HepG2 (cell line): ENCODE data around the gene TSHZ1. TPM values are rescaled to one million over a fixed set of nuclear protein-coding genes. Genes with fewer than 3 reads are reported as not detected.

Source experiments
- ATF7 ChIP-seq, 2 experiments: fragments of 450-650 bp in 1 of 2; sonication (generic) in 1 of 2; formaldehyde crosslinking in 1 of 2; IDR thresholded peaks; 2 replicates each; pipeline versions ENCODE4 v1.4.0 to v1.6.1; 2016 to 2020; ENCODE audit warnings: antibody characterized with exemption in 1 of 2, mild to moderate bottlenecking in 1 of 2, missing genetic modification reagents in 1 of 2
- CBX2 ChIP-seq, 2 experiments: fragments of 200-600 bp in 1 of 2; sonication (generic); formaldehyde crosslinking in 1 of 2; IDR thresholded peaks; 2 replicates each; pipeline versions ENCODE4 v1.7.0 to v1.8.1; 2018 to 2022; ENCODE audit warnings: low read depth in 2 of 2, low read length in 1 of 2, mild to moderate bottlenecking in 1 of 2, missing genetic modification reagents in 1 of 2
- HNF4A ChIP-seq: sonication (generic); formaldehyde crosslinking; IDR thresholded peaks from 2 replicates; pipeline ENCODE4 v1.4.0; 2020; ENCODE audit warnings: missing genetic modification reagents
- YEATS2 ChIP-seq: sonication (generic); formaldehyde crosslinking; IDR thresholded peaks from 2 replicates; pipeline ENCODE4 v1.4.0; 2020; ENCODE audit warnings: missing genetic modification reagents, borderline replicate concordance
- ZNF235 ChIP-seq: sonication (generic); formaldehyde crosslinking; IDR thresholded peaks from 2 replicates; pipeline ENCODE4 v1.8.1; 2023; ENCODE audit warnings: mild to moderate bottlenecking, missing genetic modification reagents, borderline replicate concordance
- ZNF660 ChIP-seq: sonication (generic); formaldehyde crosslinking; IDR thresholded peaks from 2 replicates; pipeline ENCODE4 v1.5.1; 2020; ENCODE audit warnings: mild to moderate bottlenecking, low read depth, missing genetic modification reagents, borderline replicate concordance
- ZNF780A ChIP-seq: sonication (generic); formaldehyde crosslinking; IDR thresholded peaks from 2 replicates; pipeline ENCODE4 v1.8.0; 2022; ENCODE audit warnings: mild to moderate bottlenecking, missing genetic modification reagents, moderate library complexity
- ZNF879 ChIP-seq: sonication (generic); formaldehyde crosslinking; IDR thresholded peaks from 2 replicates; pipeline ENCODE4 v1.8.1; 2023; ENCODE audit warnings: missing genetic modification reagents
- ZSCAN9 ChIP-seq: IDR thresholded peaks from 2 replicates; pipeline ENCODE4 v1.6.1; 2016; ENCODE audit warnings: borderline replicate concordance
- polyA plus RNA-seq, 8 experiments: library from polyadenylated mRNA; depleted of rRNA in 3 of 8; stranded (reverse) in 7 of 8; unstranded in 1 of 8; fragments of >200 nt; fragmentation: Illumina TruSeq in 4 of 8; extraction: Trizol in 4 of 8; gene quantifications; 2 replicates each; pipeline versions ENCODE4 v1.2.1 to v1.2.3, GENCODE V29; 2011 to 2016; ENCODE audit warnings: low read depth in 4 of 8, missing spikeins in 1 of 8, mixed read lengths in 1 of 8; ENCODE audit not compliant: insufficient read depth in 1 of 8
- total RNA-seq, 5 experiments: library from RNA; depleted of rRNA; stranded (reverse); fragments of >200 nt; fragmentation: Illumina TruSeq; extraction: Trizol; gene quantifications; 2 replicates each; pipeline ENCODE4 v1.2.3, GENCODE V29; 2016; ENCODE audit warnings: low read depth in 1 of 5
- TF ChIP-seq, protein P1 (sequence below): sonication (generic); formaldehyde crosslinking; IDR thresholded peaks from 2 replicates; pipeline ENCODE4 v1.4.0; 2020; ENCODE audit warnings: missing genetic modification reagents
- TF ChIP-seq, protein P2 (sequence below): sonication (generic); formaldehyde crosslinking; IDR thresholded peaks from 2 replicates; pipeline ENCODE4 v1.4.0; 2020; ENCODE audit warnings: mild to moderate bottlenecking, missing genetic modification reagents

TSHZ1 gene
- total and polyA plus RNA-seq, 2 of the 13 experiments (the other 11 are each of a cell fraction or from before 2014, with no cell fraction given): 2.5 to 2.7 TPM

DNA sequence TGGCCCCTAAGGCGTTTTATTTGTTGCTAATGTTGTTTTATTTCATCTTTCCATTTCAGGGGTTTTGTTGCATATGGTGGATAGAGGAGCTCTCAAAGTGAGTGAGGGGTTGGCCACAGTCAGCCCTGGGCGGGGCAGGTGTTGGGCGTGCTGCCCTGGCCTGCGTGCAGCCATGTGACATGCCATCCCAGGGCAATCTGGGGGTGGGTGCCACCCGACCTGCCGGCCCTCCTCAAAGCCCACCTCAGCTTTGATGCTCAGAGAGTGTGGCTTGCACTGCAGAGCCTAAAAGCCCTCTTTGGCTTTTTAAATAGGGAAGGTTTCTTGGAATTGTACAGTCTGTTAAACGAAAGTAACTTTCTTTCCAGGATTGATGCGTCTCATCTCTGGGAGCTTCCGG is 18.4 kb downstream of the TSHZ1 start (continued):
- TF ChIP-seq, protein P1, sequence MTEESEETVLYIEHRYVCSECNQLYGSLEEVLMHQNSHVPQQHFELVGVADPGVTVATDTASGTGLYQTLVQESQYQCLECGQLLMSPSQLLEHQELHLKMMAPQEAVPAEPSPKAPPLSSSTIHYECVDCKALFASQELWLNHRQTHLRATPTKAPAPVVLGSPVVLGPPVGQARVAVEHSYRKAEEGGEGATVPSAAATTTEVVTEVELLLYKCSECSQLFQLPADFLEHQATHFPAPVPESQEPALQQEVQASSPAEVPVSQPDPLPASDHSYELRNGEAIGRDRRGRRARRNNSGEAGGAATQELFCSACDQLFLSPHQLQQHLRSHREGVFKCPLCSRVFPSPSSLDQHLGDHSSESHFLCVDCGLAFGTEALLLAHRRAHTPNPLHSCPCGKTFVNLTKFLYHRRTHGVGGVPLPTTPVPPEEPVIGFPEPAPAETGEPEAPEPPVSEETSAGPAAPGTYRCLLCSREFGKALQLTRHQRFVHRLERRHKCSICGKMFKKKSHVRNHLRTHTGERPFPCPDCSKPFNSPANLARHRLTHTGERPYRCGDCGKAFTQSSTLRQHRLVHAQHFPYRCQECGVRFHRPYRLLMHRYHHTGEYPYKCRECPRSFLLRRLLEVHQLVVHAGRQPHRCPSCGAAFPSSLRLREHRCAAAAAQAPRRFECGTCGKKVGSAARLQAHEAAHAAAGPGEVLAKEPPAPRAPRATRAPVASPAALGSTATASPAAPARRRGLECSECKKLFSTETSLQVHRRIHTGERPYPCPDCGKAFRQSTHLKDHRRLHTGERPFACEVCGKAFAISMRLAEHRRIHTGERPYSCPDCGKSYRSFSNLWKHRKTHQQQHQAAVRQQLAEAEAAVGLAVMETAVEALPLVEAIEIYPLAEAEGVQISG (CRISPR knock-in tag): no peak
- TF ChIP-seq ZSCAN9: no peak
- TF ChIP-seq ZNF879 (CRISPR knock-in tag): no peak
- TF ChIP-seq ZNF660 (CRISPR knock-in tag): no peak
- TF ChIP-seq ZNF780A (CRISPR knock-in tag): no peak
- TF ChIP-seq ZNF235 (CRISPR knock-in tag): no peak
- TF ChIP-seq HNF4A (CRISPR knock-in tag): no peak
- TF ChIP-seq CBX2 (IDR thresholded peaks at IDR 0.05; ENCODE audit: low read depth, low read length): no peak
- no peak for TF ChIP-seq CBX2 (CRISPR knock-in tag; IDR thresholded peaks at IDR 0.05; ENCODE audit: low read depth)
- no peak for TF ChIP-seq YEATS2 (CRISPR knock-in tag)
- no peak for TF ChIP-seq ATF7 (IDR thresholded peaks at IDR 0.05)
- TF ChIP-seq ATF7 (CRISPR knock-in tag; IDR thresholded peaks at IDR 0.05): no peak
- TF ChIP-seq, protein P2, sequence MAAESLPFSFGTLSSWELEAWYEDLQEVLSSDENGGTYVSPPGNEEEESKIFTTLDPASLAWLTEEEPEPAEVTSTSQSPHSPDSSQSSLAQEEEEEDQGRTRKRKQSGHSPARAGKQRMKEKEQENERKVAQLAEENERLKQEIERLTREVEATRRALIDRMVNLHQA (CRISPR knock-in tag): no peak
